ENCODE results near the gene YDJC. TPM values are rescaled to one million over a fixed set of nuclear protein-coding genes. Genes with fewer than 3 reads are reported as not detected.
A peak's percentile ranks its signal among the peaks of the same experiment; 100 is the strongest.

YDJC gene
- total and polyA plus RNA-seq, 2 of the 8 experiments (the other 6 are each of a cell fraction or from before 2014, with no cell fraction given) = 36.7 to 45.2 TPM

DNA sequence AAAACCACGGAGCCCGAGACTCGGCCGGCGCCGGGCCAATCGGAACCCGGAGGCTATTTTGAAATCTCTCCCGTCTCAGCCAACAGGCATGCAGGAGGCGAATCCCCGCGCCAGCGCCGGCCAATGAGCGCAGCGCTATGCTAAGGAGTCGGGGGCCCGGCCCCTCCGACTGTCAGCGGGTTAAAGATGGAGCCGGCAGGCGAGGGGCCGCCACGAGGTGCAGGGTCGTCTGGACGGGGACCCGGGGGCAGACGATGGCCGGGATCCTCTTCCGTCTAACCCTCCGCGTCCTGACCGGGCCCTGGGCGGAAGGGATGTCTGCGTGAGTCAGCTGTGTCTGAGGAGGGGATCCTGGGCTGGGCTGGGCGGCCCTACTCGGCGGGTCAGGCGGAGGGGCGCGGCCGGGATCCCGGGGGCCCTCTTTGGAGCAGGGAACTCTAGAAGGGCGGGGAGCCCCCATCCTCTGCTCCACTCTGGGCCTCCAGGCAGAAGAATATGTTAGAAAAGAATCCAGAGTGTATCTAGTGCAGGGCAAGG lies 22.3 kb upstream of the YDJC start (continued):
- TF ChIP-seq BRCA1 (IDR thresholded peaks at IDR 0.05; ENCODE audit: low read depth, low read length) (no peak), CEBPB (IDR thresholded peaks at IDR 0.05; ENCODE audit: low read depth, low read length) (0 out of 2 replicates have a peak, but pooled peaks have one; percentile 18), SP2 (IDR thresholded peaks at IDR 0.05; ENCODE audit: low read length) (peak; percentile 10; the same call in 1 of the 2 replicates), ZNF274 (IDR thresholded peaks at IDR 0.05; ENCODE audit: borderline replicate concordance, extremely low read depth, low read length) (no peak), JUN (IDR thresholded peaks at IDR 0.05; ENCODE audit: low read depth, low read length) (no peak), RFX5 (IDR thresholded peaks at IDR 0.05; ENCODE audit: borderline replicate concordance, low read depth, low read length) (no peak), CBX8 (IDR thresholded peaks at IDR 0.05; ENCODE audit: borderline replicate concordance, low read depth, low read length) (no peak), YY1 (IDR thresholded peaks at IDR 0.05; ENCODE audit: low read depth, low read length) (peak; percentile 83), CHD2 (IDR thresholded peaks at IDR 0.05; ENCODE audit: low read length) (peak; percentile 68), BCL11A (IDR thresholded peaks at IDR 0.05; ENCODE audit: low read depth in 2 of 2, low read length in 2 of 2) (no peak), SP1 (IDR thresholded peaks at IDR 0.05; ENCODE audit: low read depth, low read length) (0 out of 2 replicates have a peak, but pooled peaks have one; percentile 65), MAFK (IDR thresholded peaks at IDR 0.05; ENCODE audit: low read depth, low read length) (no peak)
- TF ChIP-seq, protein P1, sequence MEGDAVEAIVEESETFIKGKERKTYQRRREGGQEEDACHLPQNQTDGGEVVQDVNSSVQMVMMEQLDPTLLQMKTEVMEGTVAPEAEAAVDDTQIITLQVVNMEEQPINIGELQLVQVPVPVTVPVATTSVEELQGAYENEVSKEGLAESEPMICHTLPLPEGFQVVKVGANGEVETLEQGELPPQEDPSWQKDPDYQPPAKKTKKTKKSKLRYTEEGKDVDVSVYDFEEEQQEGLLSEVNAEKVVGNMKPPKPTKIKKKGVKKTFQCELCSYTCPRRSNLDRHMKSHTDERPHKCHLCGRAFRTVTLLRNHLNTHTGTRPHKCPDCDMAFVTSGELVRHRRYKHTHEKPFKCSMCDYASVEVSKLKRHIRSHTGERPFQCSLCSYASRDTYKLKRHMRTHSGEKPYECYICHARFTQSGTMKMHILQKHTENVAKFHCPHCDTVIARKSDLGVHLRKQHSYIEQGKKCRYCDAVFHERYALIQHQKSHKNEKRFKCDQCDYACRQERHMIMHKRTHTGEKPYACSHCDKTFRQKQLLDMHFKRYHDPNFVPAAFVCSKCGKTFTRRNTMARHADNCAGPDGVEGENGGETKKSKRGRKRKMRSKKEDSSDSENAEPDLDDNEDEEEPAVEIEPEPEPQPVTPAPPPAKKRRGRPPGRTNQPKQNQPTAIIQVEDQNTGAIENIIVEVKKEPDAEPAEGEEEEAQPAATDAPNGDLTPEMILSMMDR (IDR thresholded peaks at IDR 0.05; ENCODE audit: control extremely low read depth in 1 of 3, insufficient read depth in 1 of 3, low read depth in 1 of 3, low read length in 3 of 3) = no peak
- TF ChIP-seq, protein P2, sequence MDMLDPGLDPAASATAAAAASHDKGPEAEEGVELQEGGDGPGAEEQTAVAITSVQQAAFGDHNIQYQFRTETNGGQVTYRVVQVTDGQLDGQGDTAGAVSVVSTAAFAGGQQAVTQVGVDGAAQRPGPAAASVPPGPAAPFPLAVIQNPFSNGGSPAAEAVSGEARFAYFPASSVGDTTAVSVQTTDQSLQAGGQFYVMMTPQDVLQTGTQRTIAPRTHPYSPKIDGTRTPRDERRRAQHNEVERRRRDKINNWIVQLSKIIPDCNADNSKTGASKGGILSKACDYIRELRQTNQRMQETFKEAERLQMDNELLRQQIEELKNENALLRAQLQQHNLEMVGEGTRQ (IDR thresholded peaks at IDR 0.05; ENCODE audit: low read length) = no peak

Measured in H1 (cell line).